Thymus (tissue), 11 donors: ENCODE measurements around the gene EFNA4. TPM values are rescaled to one million over a fixed set of nuclear protein-coding genes. Genes with fewer than 3 reads are reported as not detected.

Source experiments
- DNase-seq, 9 donors: peaks; one replicate each; pipeline ENCODE4 v3.0.0-alpha.2; 2013; ENCODE audit warnings: low spot score in 9 of 9, low read depth in 6 of 9, missing footprints in 1 of 9
- H3K27ac ChIP-seq, 2 donors: one replicate each; pipeline ENCODE4 v1.5.1; 2013; ENCODE audit warnings: control low read depth in 1 of 2, low read depth in 1 of 2, low read length in 1 of 2, mild to moderate bottlenecking in 1 of 2, moderate library complexity in 1 of 2
- H3K27me3 ChIP-seq, 2 donors: one replicate each; pipeline ENCODE4 v1.5.1; 2013; ENCODE audit warnings: low read length in 1 of 2; ENCODE audit not compliant: control insufficient read depth in 2 of 2, insufficient read depth in 1 of 2
- H3K36me3 ChIP-seq, 2 donors: one replicate each; pipeline ENCODE4 v1.5.1; 2013; ENCODE audit warnings: low read length in 1 of 2, mild to moderate bottlenecking in 1 of 2, moderate library complexity in 1 of 2; ENCODE audit not compliant: control insufficient read depth in 2 of 2, insufficient read depth in 2 of 2
- H3K4me1 ChIP-seq, 2 donors: one replicate each; pipeline ENCODE4 v1.5.1; 2013; ENCODE audit warnings: low read length in 2 of 2; ENCODE audit not compliant: control insufficient read depth in 2 of 2, insufficient read depth in 2 of 2
- H3K4me3 ChIP-seq, 2 donors: one replicate each; pipeline ENCODE4 v1.5.1; 2013; ENCODE audit warnings: low read length in 2 of 2, control low read depth in 1 of 2, mild to moderate bottlenecking in 1 of 2
- H3K9me3 ChIP-seq, 2 donors: one replicate each; pipeline ENCODE4 v1.5.1; 2013; ENCODE audit warnings: low read length in 1 of 2, mild to moderate bottlenecking in 1 of 2; ENCODE audit not compliant: control insufficient read depth in 2 of 2, insufficient read depth in 1 of 2
- WGBS: extraction: QIAGEN DNeasy Blood & Tissue Kit; methylation state at CpG from one replicate; pipeline ENCODE4 v1.1.7; 2013; 5-methylcytosine and 5-hydroxymethylcytosine counted together
- polyA plus RNA-seq: library from polyadenylated mRNA; stranded (reverse); fragments of 200-250 nt; gene quantifications from one replicate; pipeline ENCODE4 v1.2.3, GENCODE V29; 2013
- total RNA-seq: library from RNA; stranded (reverse); fragments of 120-200 nt; gene quantifications from one replicate; pipeline ENCODE4 v1.2.4, GENCODE V29; 2013
- donor health status: healthy.

The EFNA4 gene
- total and polyA plus RNA-seq, 2 donors = 4.9 to 7.4 TPM

DNA sequence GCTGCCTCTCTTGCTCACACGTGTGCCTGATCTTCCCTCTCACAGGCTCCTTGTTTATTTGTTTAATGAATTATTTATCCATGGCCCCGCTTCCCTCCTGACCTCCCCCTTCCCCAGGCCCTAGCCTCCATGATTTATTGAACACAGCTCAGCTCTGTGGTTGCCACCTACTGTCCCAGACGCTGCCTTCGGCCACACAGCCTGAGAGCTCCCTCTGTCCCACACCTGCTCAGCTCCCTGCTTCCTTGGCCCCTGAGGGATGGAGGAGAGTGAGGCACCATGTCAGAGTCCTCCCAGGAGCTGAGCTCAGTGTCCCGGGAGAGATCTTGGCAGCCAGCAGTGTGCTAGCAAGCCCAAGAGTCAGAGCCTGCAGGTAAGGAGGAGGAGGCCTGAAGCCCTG lies 12.0 kb downstream of the EFNA4 start:
- no peak for DNase-seq
- Histone ChIP-seq H3K4me1 (peaks cover 11 to 49% of the 10 kb centered on the region in 2 donors), H3K27me3 (peaks cover 24 to 87% of the 10 kb centered on the region in 2 donors), H3K4me3 (no peak overlapping the region), H3K9me3 (peaks cover 0 to 7% of the 10 kb centered on the region in 2 donors), H3K27ac (no peak overlapping the region), H3K36me3 (no peaks in the 10 kb centered on the region)
- 96% methylated on average over 5 of the region's 5 CpGs for WGBS

DNA sequence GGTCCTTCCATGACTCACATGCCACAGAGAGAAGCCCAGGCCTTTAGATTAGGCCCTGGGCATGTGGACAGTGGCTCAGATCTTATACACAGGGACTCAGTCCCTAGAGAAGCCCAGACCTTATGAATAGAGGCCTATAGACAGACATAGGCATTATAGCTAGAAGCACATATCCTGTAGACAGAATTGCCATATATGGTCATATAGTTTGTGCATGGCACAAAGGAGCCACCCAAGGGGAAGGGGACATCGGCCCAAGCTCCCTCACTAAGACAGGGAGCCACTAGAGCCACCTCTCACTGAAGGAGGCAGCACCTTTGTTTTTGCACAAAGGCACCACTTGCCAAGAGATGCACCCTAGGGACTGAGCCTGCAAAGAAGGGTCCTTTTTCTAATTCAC lies 12.8 kb downstream of the EFNA4 start:
- no peaks in the 10 kb centered on the region for H3K36me3 ChIP-seq
- H3K4me1 ChIP-seq = peaks cover 12 to 49% of the 10 kb centered on the region in 2 donors
- H3K4me3 ChIP-seq = no peak overlapping the region
- H3K9me3 ChIP-seq = peaks cover 0 to 12% of the 10 kb centered on the region in 2 donors
- H3K27ac ChIP-seq = no peak overlapping the region
- peaks cover 33 to 87% of the 10 kb centered on the region in 2 donors for H3K27me3 ChIP-seq
- DNase-seq = no peak
- WGBS = 77% methylated on average over 1 of the region's 1 CpG

DNA sequence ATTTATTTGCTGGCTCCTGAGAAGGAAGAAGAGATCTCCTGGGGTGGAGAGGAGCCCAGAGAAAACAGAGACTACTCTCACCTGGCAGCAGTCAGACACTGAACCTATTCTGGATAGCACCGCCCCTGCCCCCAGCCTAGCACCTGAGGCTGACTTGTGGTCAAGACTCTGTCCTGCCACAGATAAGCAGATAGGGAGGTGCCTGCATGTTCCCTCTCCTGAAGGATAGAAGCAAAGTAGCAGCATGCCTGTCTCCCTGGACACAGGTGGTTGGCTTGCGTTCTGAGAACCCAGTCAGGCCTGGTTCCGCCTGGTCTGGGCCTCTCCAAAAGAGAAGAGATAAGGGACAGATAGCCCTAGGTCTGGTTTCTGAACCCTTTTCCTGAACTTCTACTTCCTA lies 13.8 kb downstream of the EFNA4 start:
- no peak overlapping the region for H3K27ac ChIP-seq
- no peak overlapping the region for H3K4me3 ChIP-seq
- DNase-seq = no peak
- H3K27me3 ChIP-seq = peaks cover 42 to 87% of the 10 kb centered on the region in 2 donors
- no peaks in the 10 kb centered on the region for H3K36me3 ChIP-seq
- 98% methylated on average over 3 of the region's 3 CpGs for WGBS
- peaks cover 16 to 52% of the 10 kb centered on the region in 2 donors for H3K4me1 ChIP-seq
- H3K9me3 ChIP-seq = peaks cover 0 to 12% of the 10 kb centered on the region in 2 donors

DNA sequence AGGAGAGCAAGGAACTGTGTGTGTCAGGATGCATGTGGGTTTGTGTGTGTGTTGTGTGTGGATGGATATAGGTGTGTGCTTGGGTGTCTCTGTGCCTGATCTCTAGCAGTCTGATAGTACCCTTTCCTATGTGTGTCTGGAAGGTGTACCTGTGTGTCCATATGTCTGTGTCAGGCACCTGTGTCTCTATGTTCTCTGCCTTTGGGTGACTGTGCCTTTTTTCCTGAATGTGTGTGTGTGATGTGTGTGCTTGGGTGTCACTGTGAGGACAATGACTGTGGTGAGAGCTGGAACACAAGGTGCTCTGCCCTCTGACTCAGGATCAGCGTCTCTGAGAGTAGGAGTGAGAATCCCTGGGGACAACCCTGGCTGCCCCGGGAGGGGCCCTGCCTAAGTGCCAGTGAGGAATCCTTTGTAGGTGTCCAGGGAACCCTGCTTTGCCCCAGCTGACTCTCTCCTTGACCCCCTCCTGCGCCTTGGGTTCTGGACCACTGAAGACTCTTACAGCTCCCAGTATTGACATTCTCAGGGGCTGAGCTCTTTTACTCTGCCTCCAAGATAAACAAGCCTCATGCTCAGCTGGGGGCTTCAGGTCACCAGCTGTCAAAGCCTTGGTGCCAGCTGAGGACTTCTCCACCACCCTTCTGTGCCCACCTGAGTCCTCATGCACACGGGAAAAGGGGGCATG lies 14.4 kb downstream of the EFNA4 start:
- Histone ChIP-seq H3K27me3 (peaks cover 47 to 88% of the 10 kb centered on the region in 2 donors), H3K36me3 (no peaks in the 10 kb centered on the region), H3K4me3 (no peak overlapping the region), H3K27ac (no peak overlapping the region), H3K4me1 (peaks cover 16 to 58% of the 10 kb centered on the region in 2 donors), H3K9me3 (peaks cover 0 to 12% of the 10 kb centered on the region in 2 donors)
- no peak for DNase-seq
- WGBS = 95% methylated on average over 4 of the region's 4 CpGs

DNA sequence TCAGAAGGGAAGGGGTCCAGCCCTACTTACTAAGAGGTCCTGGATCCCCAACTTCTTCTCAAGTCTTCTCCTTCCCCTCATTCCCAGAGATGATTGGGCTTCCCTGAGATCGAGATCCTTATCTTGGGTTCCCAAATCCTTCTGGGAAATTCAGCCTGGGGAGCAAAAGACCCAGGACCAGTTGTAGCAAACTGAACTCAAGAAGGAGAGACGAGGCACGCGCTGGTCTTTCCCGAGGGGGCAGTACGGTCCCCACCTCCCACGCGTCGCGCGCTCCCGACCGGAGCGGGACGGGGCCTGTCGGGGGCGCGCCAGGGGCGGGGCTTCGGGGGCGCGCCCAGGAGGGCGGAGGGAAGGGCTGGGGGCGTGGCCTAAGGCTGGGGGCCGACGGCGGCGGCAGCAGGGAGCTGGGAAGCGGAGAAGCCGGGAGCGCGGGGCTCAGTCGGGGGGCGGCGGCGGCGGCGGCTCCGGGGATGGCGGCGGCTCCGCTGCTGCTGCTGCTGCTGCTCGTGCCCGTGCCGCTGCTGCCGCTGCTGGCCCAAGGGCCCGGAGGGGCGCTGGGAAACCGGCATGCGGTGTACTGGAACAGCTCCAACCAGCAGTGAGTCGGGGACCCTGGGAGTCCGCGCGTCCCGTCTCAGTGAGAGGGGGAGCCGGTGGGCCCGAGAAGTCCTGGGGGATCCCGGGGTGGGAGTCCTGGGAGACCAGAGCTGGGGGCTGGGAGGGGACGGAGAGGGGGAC lies 15.1 kb downstream of the EFNA4 start, which contains the start of gene EFNA3:
EFNA3 (plus strand) TSS at position 369 of the 741 bp plus-strand sequence; CDS start at position 474, 105 bp downstream.
- peak in 2 of 9 donors; percentile 43 to 54 for DNase-seq
- H3K27ac ChIP-seq = no peak within 1 kb of the TSS
- 3% methylated on average over 59 of the region's 59 CpGs for WGBS
- H3K4me1 ChIP-seq = peaks cover 16 to 59% of the 10 kb centered on the region in 2 donors
- H3K27me3 ChIP-seq = peaks cover 55 to 89% of the 10 kb centered on the region in 2 donors
- no peaks in the 10 kb centered on the region for H3K36me3 ChIP-seq
- H3K4me3 ChIP-seq = peak within 1 kb of the TSS; percentile 22 to 37
- peaks cover 0 to 15% of the 10 kb centered on the region in 2 donors for H3K9me3 ChIP-seq

DNA sequence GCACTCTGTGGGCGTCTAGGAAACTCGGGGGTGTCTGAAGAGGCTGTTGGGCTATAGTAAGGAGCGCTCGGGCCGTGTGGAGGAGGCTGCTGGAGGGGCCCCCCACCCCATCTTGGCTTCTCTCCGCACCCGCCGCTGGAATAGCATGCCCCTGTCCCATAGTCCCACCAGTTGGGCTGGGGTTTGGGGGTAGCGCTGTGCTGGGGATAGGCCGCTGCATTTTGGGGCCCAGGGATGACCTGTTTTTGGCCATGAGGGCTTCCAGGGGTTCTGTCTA lies 15.6 kb downstream of the EFNA4 start:
- no peak for DNase-seq
- Histone ChIP-seq H3K36me3 (no peaks in the 10 kb centered on the region), H3K4me3 (peak overlapping the region; percentile 22 to 37), H3K9me3 (peaks cover 0 to 15% of the 10 kb centered on the region in 2 donors), H3K27me3 (peaks cover 60 to 90% of the 10 kb centered on the region in 2 donors), H3K4me1 (peaks cover 16 to 60% of the 10 kb centered on the region in 2 donors), H3K27ac (no peak overlapping the region)
- WGBS = 8% methylated on average over 10 of the region's 10 CpGs

DNA sequence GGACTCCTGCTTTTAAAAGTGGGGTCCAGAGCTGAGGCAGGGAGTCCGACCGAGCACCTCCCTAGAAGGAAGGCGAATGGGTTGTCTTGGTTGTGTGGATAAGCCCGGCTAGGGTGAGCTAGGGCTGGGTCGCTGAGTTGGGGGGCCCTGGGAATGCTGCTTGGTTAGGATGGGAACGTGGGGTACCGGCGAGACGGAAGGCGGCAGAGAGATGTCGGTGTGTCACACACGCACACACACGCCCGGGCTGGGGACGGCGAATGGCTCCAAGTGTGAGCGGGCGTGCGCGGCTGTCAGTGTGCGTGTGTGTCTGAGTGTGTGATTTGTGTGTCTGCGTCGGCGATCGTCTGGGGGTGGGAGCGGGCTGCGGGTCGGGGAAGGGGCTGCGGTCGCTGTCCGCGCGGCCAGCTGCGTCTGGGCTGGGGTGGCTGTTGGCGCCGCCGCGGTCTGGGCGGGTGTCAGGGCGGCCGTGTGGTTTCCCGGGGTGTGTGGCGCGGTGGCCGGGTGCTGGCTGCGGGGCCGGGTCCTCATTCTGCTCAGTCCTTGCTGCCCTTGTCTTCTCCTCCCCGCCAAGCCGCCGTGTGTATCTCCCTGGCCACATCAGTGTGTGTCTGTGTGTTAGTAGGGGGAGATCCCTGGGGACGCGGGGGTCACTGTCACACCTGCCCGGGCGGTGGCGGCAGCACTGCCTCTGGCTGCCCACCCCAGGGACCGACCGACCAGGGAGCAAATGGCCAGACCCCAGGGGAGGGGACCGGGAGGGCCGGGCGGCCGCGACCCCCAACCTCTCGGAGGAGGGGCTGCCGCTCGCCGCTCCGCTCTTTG lies 16.2 kb downstream of the EFNA4 start:
- Histone ChIP-seq H3K36me3 (no peaks in the 10 kb centered on the region), H3K27me3 (peaks cover 63 to 95% of the 10 kb centered on the region in 2 donors), H3K9me3 (peaks cover 0 to 15% of the 10 kb centered on the region in 2 donors), H3K27ac (no peak overlapping the region), H3K4me3 (peak overlapping the region; percentile 22 to 37), H3K4me1 (peaks cover 16 to 65% of the 10 kb centered on the region in 2 donors)
- DNase-seq = no peak
- whole genome bisulfite sequencing = 2% methylated on average over 67 of the region's 67 CpGs

DNA sequence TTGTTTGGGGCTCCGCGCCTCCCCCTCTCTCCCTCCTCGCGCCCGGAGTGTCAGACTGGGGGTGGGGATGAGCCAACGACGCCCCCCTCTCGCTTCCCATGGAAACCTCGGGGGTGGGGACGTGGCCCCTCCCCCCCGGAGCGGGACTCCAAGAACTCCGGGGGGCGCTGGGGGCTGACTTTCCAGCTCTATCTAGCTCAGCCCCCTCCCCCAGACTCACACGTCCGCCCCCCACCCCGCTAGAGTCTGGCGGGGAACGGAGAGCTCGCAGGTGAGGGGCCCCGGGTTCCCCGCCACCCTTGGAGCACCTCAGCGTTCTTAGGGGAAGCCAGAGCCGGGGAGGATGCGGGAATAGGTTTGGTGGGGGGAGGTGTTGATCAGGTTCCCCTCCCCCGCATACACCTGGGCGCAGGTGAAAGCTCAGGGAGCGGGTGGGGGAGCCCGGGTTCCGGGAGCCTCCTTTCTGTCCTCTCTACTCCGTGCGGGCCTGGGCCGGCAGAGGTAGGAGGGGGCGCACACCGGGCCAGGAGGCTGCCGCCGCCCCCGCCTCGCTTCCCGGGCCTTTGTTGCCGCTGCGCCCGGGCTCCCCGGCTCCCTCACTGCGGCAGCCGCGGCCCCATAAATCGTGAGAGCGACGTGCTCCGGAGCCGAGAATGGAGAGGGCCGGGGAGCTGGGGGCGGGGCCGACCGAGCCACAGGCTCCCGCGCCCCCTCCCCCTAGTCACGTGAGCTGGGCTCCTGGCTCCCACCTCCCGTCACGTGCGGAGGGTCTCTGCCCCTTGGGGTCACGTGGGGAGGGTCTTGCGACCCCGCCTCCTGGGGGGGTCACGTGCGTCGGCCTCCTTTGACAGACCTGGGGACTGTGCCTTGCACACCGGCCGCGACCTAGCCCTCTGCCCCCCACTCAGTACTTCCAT lies 17.0 kb downstream of the EFNA4 start:
- Histone ChIP-seq H3K36me3 (no peaks in the 10 kb centered on the region), H3K4me3 (peak overlapping the region; percentile 18 to 36), H3K4me1 (peaks cover 17 to 68% of the 10 kb centered on the region in 2 donors), H3K27me3 (peaks cover 63 to 88% of the 10 kb centered on the region in 2 donors), H3K9me3 (peaks cover 0 to 15% of the 10 kb centered on the region in 2 donors), H3K27ac (no peak overlapping the region)
- WGBS = 1% methylated on average over 71 of the region's 71 CpGs
- DNase-seq = peak in 3 of 9 donors; percentile 43 to 75 (median 61)
